Mucosa of stomach (tissue), 1 donor: ENCODE measurements around the gene PTH2R.
"Not testable (repeated sequence)": the region's sequence is repeated elsewhere in the genome, so short reads cannot be mapped to it uniquely, and the experiment has no call there.

Source experiments
- H3K27me3 ChIP-seq: one replicate; pipeline ENCODE4 v1.7.0; 2013; ENCODE audit warnings: mild to moderate bottlenecking, low read length; ENCODE audit not compliant: control insufficient read depth, insufficient read depth
- H3K36me3 ChIP-seq: one replicate; pipeline ENCODE4 v1.7.0; 2013; ENCODE audit warnings: low read length; ENCODE audit not compliant: control insufficient read depth, insufficient read depth
- H3K4me1 ChIP-seq: one replicate; pipeline ENCODE4 v1.7.0; 2013; ENCODE audit warnings: mild to moderate bottlenecking, low read length; ENCODE audit not compliant: control insufficient read depth, insufficient read depth
- H3K4me3 ChIP-seq: one replicate; pipeline ENCODE4 v1.7.0; 2013; ENCODE audit warnings: low read length
- H3K9ac ChIP-seq: one replicate; pipeline ENCODE4 v1.7.0; 2013; ENCODE audit warnings: mild to moderate bottlenecking, low read length, moderate library complexity
- H3K9me3 ChIP-seq: one replicate; pipeline ENCODE4 v1.7.0; 2013; ENCODE audit warnings: mild to moderate bottlenecking, low read length, moderate library complexity; ENCODE audit not compliant: control insufficient read depth
- donor health status: Pancreatic carcinoma.

PTH2R gene

GRCh38 chr2:208371634-208371935 is 35.0 kb upstream of the PTH2R start:
- H3K9me3 ChIP-seq: no peaks in the 10 kb centered on the region
- H3K27me3 ChIP-seq: no peaks in the 10 kb centered on the region
- no peaks in the 10 kb centered on the region for H3K4me1 ChIP-seq
- H3K9ac ChIP-seq: no peak overlapping the region
- H3K36me3 ChIP-seq: no peaks in the 10 kb centered on the region
- H3K4me3 ChIP-seq: no peak overlapping the region

GRCh38 chr2:208373460-208374089 is 33.0 kb upstream of the PTH2R start:
- H3K9me3 ChIP-seq: no peaks in the 10 kb centered on the region
- H3K36me3 ChIP-seq: no peaks in the 10 kb centered on the region
- no peak overlapping the region for H3K4me3 ChIP-seq

GRCh38 chr2:208375491-208376068 is 31.0 kb upstream of the PTH2R start:
- no peaks in the 10 kb centered on the region for H3K36me3 ChIP-seq
- H3K27me3 ChIP-seq: no peaks in the 10 kb centered on the region
- H3K4me1 ChIP-seq: no peaks in the 10 kb centered on the region
- no peak overlapping the region for H3K9ac ChIP-seq
- H3K4me3 ChIP-seq: no peak overlapping the region
- no peaks in the 10 kb centered on the region for H3K9me3 ChIP-seq

More at GRCh38 chr2:208373460-208374089, 33.0 kb upstream of the PTH2R start:
- no peaks in the 10 kb centered on the region for H3K27me3 ChIP-seq
- no peaks in the 10 kb centered on the region for H3K4me1 ChIP-seq
- H3K9ac ChIP-seq: no peak overlapping the region

GRCh38 chr2:208377344-208377860 is 29.2 kb upstream of the PTH2R start:
- not testable (repeated sequence) for H3K4me3 ChIP-seq, H3K9me3 ChIP-seq, H3K27me3 ChIP-seq, H3K4me1 ChIP-seq, H3K36me3 ChIP-seq, H3K9ac ChIP-seq

- H3K4me1 ChIP-seq: no peaks in the 10 kb centered on the region
- H3K36me3 ChIP-seq: no peaks in the 10 kb centered on the region
- no peak overlapping the region for H3K4me3 ChIP-seq
- H3K9me3 ChIP-seq: no peaks in the 10 kb centered on the region
- no peak overlapping the region for H3K9ac ChIP-seq
- no peaks in the 10 kb centered on the region for H3K27me3 ChIP-seq
Observed at GRCh38 chr2:208379192-208379591, 27.4 kb upstream of the PTH2R start.

- Histone ChIP-seq H3K27me3 (no peaks in the 10 kb centered on the region), H3K9me3 (no peaks in the 10 kb centered on the region), H3K4me1 (no peaks in the 10 kb centered on the region), H3K36me3 (no peaks in the 10 kb centered on the region), H3K9ac (no peak overlapping the region), H3K4me3 (no peak overlapping the region)
Observed at GRCh38 chr2:208384637-208385036, 22.0 kb upstream of the PTH2R start.

GRCh38 chr2:208386541-208386940 is 20.1 kb upstream of the PTH2R start:
- Histone ChIP-seq H3K4me3 (no peak overlapping the region), H3K4me1 (no peaks in the 10 kb centered on the region), H3K36me3 (no peaks in the 10 kb centered on the region), H3K27me3 (no peaks in the 10 kb centered on the region), H3K9ac (no peak overlapping the region), H3K9me3 (no peaks in the 10 kb centered on the region)

GRCh38 chr2:208389940-208390339 is 16.7 kb upstream of the PTH2R start:
- Histone ChIP-seq H3K9ac (no peak overlapping the region), H3K4me3 (no peak overlapping the region)

GRCh38 chr2:208392300-208392699 is 14.3 kb upstream of the PTH2R start:
- H3K9ac ChIP-seq: no peak overlapping the region
- no peaks in the 10 kb centered on the region for H3K36me3 ChIP-seq
- H3K4me3 ChIP-seq: no peak overlapping the region
- no peaks in the 10 kb centered on the region for H3K4me1 ChIP-seq
- H3K9me3 ChIP-seq: no peaks in the 10 kb centered on the region
- no peaks in the 10 kb centered on the region for H3K27me3 ChIP-seq

More at GRCh38 chr2:208389940-208390339, 16.7 kb upstream of the PTH2R start:
- H3K9me3 ChIP-seq: no peaks in the 10 kb centered on the region
- no peaks in the 10 kb centered on the region for H3K4me1 ChIP-seq
- no peaks in the 10 kb centered on the region for H3K36me3 ChIP-seq
- H3K27me3 ChIP-seq: no peaks in the 10 kb centered on the region

- not testable (repeated sequence) for H3K9me3 ChIP-seq, H3K4me3 ChIP-seq, H3K27me3 ChIP-seq, H3K9ac ChIP-seq, H3K4me1 ChIP-seq, H3K36me3 ChIP-seq
Observed at GRCh38 chr2:208396796-208397195, 9.8 kb upstream of the PTH2R start.

GRCh38 chr2:208399201-208399600 is 7.4 kb upstream of the PTH2R start:
- no peaks in the 10 kb centered on the region for H3K4me1 ChIP-seq
- no peaks in the 10 kb centered on the region for H3K27me3 ChIP-seq

GRCh38 chr2:208407667-208408066 is 1.1 kb downstream of the PTH2R start:
- peaks cover 25% of the 10 kb centered on the region for H3K27me3 ChIP-seq
- H3K4me1 ChIP-seq: peaks cover 10% of the 10 kb centered on the region
- no peak overlapping the region for H3K9ac ChIP-seq
- no peaks in the 10 kb centered on the region for H3K9me3 ChIP-seq
- no peaks in the 10 kb centered on the region for H3K36me3 ChIP-seq
- no peak overlapping the region for H3K4me3 ChIP-seq

More at GRCh38 chr2:208399201-208399600, 7.4 kb upstream of the PTH2R start:
- no peak overlapping the region for H3K9ac ChIP-seq
- H3K9me3 ChIP-seq: no peaks in the 10 kb centered on the region
- H3K4me3 ChIP-seq: no peak overlapping the region
- no peaks in the 10 kb centered on the region for H3K36me3 ChIP-seq
